GM18520 (cell line): ENCODE data around the gene BCAP29.

Experiments used
- ATAC-seq: cut with Tn5 transposase; IDR thresholded peaks from one replicate; pipeline ENCODE4 v1.9.1; 2021; ENCODE audit not compliant: unreplicated experiment

BCAP29 gene

DNA sequence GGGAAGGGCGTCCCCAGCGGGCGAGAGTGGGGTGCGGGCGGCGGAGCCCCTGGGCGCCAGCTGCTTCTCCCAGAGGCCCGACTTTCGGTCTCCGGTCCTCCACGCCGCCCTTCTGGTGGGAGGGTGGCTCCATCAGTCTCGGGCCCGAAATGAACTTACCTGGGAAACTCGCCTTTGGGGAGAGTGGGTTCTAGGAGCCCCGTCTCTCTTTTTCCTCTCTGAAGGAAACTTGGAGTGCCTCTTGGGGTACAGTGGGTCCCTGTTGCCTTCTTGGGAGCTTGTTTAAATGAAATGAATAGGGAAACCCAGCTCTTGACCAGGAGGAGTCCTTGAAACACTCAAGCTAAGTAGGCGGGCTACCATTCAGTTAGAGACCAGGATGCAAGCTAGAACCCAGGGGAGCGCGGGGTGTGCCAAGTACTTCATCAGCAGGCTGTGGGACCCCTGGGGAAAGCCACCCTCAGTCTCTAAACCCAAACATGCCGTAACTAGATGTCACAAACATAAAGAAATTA, 81.9 kb downstream of the BCAP29 start:
- ATAC-seq = no peak

DNA sequence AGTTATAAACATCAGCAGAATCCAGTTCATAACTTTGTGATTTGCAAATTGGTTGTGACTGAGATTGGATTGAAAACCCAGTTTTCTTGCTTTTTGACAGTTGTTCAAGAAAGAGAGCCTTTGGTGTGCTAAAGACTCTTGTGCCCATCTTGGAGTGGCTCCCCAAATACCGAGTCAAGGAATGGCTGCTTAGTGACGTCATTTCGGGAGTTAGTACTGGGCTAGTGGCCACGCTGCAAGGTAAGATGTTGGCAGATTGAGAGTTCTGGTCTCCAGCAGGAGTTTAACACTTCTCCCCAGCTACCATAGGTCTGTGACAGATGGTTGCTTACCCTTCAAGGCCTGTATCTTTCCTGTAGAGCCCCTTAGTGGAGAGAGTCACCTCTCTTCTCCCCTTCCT, 83.2 kb downstream of the BCAP29 start:
- no peak for ATAC-seq

DNA sequence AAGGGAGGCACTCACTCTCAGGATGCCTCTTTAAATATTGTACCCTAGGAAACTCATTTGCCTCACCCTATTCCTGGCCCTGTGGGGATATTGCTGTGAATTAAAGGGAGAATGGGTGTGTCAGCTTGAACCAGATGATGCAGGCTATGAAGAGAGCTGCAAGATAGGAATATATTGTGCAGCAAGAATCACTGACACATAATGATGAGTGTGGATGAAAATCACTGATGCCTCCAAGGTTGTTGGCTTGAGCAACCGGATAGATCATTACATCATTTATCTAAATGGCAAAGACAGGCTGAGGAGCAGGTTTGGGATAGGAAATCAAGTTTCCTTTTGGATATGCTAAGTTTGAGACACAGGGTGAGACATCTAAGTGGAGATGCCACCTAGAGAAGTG, 86.7 kb downstream of the BCAP29 start:
- ATAC-seq = no peak

DNA sequence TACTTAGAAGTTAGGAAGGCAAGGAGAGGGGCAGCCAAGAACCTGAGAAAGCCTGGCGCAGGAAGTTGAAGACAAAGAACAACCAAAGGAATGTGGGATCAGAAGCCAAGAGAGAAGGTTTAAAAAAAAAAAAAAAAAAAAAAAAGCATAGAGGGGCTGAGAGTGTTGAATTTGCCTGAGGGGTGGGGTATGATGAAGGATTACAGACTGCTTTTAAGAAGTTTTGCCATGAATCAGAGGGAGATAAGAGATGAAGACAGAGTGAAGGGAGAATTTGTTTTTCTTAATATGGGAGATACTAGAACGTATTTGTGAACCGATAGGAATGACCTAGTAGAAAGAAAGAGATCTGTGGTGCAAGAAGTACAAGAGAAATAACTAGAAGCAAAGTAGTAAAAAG, 87.3 kb downstream of the BCAP29 start:
- no peak for ATAC-seq

DNA sequence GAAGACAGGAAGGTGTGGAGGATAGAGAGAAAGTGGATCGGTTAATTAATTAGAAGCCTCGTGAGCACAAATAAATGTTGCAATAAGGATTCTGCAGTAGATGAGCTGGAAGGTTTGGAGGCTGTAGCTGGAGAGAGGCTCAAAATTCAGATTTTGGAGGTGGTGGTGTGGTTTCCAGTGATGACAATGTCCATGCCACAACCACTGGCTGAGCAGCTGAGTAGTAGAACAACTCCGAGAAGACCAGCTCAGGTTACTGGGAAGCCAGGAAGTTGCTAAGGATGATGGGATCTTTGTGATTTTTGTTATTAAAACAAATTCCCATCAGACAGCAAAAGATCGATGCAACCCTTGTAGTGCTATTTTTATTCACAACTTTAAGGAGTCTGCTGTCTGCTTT, 88.2 kb downstream of the BCAP29 start:
- no peak for ATAC-seq
